Inflammatory macrophage treated with lipopolysaccharide for 4 hours (primary cell): ENCODE measurements around the gene WDR18.
"Not testable (repeated sequence)": the region's sequence is repeated elsewhere in the genome, so short reads cannot be mapped to it uniquely, and the experiment has no call there.

Source experiments
- DNase-seq: peaks from one replicate; pipeline ENCODE4 v3.0.0-alpha.2; 2020

Gene WDR18

DNA sequence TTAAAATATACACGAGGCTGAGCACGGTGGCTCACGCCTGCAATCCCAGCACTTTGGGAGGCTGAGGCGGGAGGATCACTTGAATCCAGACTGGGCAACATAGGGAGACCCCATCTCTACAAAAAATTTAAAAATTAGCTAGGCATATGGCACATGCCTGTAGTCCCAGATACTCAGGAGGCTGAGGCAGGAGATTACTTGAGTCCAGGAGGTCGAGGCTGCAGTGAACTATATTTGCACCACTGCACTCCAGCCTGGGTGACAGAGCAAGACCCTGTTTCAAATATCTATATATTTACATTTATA, 39.7 kb downstream of the WDR18 start:
- DNase-seq, result not testable (repeated sequence)

DNA sequence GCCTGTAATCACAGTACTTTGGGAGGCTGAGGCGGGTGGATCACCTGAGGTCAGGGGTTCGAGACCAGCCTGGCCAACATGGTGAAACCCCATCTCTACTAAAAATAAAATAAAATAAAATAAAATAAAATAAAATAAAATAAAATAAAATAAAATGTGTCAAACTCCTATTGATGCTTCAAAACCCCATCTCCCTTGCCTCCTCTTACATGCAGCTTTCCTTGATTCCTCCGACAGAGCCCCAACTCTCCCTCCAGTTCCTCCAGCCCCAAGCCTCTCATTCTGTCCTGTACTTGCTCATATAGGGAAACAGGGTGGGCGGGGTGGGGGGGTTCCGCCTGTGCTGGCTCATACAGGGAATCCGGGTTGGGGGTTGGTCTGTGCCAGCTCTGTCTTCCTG, 40.9 kb downstream of the WDR18 start:
- DNase-seq, result not testable (repeated sequence)

DNA sequence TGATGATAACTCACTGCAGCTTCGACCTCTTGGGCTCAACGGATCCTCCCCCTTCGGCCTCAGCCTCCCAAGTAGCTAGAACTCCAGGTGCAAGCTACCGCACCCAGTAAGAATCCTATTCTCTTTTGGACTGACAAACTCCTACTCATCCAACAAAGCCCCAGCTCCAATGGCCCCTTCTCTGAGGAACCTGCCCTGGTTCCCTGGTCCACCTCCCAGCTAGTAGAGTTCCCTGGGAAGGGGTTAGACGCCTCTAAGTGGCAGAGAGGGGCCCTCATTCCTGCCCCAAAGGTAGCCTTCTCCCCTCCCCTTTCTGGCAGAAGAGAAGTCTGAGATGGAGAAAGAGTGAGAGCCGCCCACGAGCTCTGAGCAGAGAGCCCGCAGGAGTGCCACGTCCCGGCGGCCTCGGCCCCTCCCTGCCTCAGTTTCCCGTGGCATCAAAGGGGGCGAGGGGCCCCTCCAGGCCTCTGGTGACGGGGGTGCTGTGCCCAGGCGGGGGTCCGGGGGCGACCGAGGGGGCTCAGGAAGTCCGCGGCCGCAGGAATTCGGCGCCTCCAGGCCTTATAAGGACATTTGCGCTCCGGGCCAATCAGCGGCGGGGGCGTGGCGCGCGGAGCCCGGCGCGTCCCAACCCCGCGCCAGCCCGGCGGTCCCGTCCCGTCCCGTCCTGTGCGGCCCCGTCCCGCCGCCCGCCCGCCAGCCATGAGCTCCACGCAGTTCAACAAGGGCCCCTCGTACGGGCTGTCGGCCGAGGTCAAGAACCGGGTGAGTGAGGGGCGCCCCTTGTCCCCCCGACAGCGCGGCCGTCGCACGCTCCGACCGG, 42.0 kb downstream of the WDR18 start, which contains the start of gene CNN2:
TSS of gene CNN2 (plus strand) at position 649 of the 823 bp plus-strand sequence. CDS start at position 703, 54 bp downstream.
- peak; percentile 76 for DNase-seq

DNA sequence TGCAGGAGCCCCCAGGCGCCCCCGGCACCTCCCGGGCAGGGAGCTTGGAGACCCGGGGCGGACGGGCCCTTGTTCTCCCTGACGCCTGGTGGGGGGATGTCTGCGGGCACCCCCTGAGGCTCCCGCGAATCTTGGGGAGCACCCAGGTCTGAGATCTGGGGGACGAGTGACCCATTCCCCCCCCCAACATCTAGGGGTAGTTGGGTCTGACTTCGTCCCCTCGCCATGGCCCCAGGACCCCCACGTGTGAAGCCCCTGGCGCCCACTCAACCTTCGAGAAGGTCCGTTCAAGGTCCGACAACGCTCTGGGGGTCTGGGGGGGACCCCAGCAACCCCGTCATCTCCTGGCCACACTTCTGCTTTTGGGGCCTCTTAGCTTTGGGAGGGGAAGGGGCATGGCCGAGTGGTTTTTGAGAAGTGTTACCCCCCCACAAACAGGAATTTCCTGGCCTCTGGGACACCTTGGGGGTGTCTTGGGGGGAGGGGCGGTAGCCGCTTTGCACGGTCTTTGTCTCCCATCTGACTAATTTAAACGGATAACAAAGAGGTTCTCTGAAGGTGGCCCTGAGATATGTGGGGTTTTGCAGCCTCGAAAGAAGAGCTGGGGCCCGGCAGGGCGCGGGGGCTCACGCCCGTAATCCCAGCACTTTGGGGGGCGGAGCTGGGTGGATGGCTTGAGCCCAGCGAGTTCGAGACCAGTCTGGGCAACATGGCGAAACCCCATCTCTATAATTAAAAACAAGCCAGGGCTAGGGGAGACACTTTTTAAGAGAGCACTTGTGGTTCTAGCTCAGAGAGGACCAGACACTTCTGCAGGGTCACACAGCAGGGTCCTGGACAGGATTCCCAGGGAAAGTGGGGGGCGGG, 42.9 kb downstream of the WDR18 start:
- DNase-seq, result peak; percentile 11

DNA sequence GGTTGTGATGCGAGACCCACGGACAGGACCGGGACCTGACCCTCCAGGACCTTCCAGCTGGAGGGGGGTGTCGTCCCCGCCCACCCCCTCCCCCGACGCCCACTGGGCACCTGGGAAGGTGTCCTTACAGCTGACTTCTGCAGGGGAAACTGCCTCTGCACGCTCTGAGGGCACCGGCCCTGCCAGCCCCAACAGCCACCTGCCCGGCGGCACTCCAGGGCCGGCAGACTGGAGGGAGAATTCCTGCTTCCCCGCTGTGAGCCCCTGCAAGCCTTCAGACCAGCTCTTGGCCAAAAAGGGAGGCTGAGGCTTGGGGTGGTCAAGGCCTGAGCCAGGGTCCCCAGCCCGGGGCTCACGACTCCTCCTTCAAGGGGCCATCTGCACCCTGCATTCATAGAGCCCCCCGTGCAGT, 43.5 kb downstream of the WDR18 start:
- no peak for DNase-seq

DNA sequence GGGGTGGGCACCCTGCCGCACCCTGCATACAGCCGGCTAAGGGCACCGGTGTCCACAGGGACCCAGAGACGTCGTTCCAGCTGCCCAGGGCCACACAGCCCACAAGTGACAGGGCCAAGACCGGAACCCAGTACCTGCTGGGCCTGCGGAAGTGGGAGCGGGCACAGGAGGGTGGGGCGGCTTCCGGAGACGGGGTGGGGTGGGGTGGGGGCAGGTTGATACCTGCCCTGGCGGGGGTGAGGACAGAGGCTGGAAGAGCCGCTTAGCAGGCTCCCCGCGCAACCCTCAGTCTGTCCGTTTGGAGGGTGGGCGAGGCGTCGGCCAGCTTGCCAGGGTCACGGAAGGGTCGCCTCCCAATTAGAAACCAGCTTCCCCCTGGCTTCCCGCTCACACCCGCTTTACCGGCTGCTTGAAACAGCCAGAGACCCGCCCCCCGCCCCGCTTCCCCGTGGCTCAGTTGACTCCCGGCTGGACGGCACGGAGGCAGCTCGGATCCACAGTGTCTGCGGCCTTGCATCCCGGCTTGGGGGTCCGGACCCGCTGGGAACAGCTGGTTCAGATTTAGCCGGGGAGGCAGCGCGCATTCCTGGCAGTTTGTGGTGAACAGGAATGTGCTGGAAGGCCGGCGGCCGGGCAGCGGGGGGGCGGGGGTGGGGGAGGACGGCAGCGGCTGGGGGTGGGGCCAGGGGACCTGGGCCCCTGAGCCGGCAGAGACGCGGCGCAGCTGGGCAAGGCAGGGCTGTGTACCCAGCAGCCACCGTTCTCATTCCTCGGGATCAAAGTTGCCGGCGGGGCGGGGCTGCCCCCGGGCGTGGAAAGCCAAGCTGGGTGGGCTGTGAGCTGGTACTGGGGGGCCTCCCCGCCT, 44.1 kb downstream of the WDR18 start:
- DNase-seq, result peak; percentile 13

DNA sequence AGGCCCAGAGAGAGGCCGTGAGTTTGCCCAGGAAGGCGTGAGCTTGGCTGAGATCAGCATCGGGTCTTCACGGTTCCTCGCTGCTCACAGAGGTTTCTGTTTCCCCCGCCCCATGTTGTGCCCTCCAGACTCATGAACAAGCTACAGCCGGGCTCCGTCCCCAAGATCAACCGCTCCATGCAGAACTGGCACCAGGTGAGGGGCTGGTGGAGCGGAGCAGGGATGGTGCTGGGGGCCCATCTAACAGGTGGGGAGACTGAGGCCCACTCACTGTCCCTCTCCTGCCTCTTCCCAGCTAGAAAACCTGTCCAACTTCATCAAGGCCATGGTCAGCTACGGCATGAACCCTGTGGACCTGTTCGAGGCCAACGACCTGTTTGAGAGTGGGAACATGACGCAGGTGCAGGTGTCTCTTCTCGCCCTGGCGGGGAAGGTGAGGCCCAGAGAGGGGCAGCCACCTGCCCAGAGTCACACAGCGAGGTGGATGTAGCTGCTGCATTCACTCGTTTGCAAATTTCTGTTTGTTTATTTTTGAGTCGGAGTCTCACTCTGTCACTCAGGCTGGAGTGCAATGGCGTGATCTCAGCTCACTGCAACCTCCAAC, 48.2 kb downstream of the WDR18 start:
- no peak for DNase-seq

DNA sequence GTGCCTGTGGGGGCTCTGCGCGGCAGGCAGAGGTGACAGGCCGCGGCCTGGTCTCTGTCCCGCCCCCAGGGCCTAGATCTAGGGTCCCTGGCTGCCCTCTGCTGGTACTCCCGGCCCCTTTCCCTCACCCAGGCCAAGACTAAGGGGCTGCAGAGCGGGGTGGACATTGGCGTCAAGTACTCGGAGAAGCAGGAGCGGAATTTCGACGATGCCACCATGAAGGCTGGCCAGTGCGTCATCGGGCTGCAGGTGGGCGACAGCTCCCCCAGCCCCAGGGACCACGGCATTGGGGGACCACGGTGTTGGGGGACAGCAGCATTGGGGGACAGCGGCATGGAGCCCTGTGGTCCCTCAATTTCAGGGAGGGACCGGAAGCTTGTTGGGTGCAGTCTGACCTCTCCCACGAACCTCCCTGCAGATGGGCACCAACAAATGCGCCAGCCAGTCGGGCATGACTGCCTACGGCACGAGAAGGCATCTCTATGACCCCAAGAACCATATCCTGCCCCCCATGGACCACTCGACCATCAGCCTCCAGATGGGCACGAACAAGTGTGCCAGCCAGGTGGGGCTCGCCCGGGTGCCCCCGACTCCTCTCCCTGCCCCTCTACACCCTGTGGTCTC, 52.0 kb downstream of the WDR18 start:
- DNase-seq, result no peak

DNA sequence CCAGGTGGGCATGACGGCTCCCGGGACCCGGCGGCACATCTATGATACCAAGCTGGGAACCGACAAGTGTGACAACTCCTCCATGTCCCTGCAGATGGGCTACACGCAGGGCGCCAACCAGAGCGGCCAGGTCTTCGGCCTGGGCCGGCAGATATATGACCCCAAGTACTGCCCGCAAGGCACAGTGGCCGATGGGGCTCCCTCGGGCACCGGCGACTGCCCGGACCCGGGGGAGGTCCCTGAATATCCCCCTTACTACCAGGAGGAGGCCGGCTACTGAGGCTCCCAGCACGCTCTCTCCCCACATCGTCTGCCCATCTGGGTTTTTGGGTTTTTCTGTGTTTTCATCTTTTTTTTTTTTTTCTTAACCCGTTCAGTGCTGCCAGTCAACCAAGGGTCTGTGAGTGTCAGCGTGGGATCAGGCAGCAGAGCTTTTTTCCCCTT, 53.5 kb downstream of the WDR18 start:
- DNase-seq, result no peak

DNA sequence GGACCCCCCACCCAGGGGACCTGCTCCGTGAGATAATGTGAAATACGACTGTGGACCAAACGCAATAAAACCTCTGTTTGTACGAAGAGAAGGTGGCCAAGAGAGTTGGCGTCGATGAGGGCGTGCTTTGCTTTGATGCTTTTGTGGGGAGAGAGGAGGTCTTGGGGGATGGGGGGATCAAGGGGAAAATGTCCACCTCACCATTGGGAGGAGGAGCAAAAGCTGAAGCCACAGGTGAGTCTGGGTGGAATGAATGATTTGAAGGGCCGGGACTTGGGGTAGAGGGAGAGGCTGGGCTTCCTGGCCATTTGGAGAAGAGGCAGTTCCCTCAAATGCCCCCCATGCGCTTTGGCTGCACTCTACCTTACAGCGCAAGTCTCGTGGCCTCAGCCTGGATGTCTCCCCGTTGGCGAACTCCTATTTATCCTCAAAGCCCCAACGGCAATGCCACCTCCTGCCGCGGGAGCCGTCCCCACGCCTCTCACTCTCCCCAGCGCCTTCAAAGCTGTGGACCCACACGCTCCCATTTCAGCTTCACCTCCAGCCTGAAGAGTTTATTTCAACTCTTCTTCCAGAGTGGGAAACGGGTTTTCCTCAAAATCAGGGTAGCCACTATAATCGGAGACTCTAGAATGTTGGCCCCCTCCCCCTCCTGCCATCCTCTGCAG, 55.0 kb downstream of the WDR18 start:
- no peak for DNase-seq

DNA sequence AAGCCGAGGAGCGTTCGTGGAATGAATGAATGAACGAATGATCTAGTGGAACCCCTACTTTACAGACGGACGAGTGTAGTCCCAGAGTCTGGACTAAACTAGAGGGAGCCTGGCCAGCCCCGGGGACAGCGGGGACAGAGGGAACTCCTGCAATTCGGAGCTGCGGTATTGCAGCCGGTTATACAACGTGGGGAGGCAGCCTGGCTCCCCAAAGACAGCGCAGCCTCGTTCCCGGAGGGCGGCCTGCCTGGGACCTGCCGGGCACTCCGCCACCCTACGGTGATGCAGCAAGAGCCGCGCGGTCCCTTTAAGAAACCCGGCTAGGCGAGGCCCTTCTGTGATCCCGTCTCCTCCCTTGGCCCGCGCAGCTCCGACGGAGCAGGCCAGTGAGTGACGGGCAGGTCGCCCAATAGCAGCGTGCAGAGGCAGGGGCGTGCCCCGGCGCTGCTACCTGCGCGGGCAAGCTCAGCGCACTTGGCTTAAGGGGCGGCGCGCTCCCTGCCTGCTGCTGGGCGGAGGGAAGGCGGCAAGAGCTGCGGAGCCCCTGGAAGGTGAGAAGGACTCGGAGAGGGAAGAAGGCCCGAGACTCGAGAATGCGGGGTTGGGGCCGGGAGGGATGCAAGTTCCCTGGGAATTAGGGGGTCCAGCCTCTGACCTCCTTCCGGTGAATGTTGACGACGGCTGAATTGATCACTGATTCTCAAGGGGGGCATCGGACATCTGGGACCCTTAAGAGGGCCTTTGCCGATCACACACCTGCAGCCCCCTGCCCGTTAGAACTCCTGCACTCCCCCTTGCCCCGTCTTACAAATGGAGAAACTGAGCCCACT, 55.7 kb downstream of the WDR18 start, which contains the start of gene ABCA7:
TSS of gene ABCA7 (plus strand) at position 462 of the 830 bp plus-strand sequence. CDS start 1,255 bp downstream, outside the sequence.
- DNase-seq, result peak; percentile 97

DNA sequence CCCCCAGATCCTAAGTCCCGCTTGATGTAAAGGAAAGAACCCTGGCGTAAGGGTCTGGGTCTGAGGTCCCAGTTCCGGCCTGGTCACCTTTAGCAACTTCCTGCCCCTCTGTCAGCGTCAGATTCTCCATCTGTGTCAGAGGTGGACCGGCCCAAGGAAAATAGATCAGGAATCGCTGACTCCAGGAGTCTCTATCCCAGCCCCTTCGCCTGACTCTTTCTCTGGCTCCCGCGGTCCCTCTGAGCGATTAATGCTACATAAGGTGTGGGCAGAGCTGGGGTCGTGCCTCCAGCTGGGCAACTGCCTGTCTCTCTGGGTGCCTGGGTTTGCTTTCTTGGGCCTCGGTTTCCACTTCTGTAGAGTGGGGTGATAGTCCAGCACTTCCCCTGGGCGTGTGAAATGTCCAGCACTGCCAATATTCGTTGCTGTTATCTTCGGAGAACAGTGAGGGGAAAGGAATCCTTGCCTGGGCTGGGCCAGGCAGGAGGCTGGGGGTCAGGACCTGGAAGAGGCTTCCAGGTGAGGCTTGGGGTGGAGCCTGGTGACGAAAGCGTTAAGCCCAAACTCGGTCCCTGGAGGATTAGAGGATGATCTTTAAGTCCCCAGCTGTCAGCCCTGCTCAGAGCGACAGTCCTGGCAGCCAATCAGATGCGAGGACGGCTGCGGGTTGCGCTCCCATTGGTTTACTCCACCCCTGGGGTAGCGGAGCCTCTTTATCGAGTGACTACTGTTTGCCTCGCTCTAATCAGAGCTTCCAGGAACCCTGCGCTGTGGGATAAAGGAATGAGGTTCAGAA, 56.5 kb downstream of the WDR18 start:
- DNase-seq, result peak; percentile 91

DNA sequence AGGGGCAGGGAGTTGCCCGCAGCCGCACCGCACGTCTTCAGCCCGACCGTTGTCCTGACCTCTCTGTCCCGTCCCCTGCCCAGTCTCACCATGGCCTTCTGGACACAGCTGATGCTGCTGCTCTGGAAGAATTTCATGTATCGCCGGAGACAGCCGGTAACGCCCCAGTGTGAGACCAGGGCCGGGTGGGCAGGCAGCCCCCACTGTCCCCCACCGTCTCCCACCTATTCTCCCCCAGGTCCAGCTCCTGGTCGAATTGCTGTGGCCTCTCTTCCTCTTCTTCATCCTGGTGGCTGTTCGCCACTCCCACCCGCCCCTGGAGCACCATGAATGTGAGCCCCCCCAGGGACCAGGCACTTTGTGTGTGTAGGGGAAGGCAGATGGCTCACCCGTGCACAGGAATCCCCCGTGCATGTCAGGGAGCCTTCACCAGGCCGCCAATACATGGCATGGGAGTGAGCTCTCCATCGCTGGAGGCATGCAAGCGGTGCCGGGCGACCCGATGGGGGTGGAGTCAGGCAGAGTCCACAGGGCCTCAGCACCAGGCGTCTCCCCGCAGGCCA, 57.2 kb downstream of the WDR18 start:
- DNase-seq, result no peak

DNA sequence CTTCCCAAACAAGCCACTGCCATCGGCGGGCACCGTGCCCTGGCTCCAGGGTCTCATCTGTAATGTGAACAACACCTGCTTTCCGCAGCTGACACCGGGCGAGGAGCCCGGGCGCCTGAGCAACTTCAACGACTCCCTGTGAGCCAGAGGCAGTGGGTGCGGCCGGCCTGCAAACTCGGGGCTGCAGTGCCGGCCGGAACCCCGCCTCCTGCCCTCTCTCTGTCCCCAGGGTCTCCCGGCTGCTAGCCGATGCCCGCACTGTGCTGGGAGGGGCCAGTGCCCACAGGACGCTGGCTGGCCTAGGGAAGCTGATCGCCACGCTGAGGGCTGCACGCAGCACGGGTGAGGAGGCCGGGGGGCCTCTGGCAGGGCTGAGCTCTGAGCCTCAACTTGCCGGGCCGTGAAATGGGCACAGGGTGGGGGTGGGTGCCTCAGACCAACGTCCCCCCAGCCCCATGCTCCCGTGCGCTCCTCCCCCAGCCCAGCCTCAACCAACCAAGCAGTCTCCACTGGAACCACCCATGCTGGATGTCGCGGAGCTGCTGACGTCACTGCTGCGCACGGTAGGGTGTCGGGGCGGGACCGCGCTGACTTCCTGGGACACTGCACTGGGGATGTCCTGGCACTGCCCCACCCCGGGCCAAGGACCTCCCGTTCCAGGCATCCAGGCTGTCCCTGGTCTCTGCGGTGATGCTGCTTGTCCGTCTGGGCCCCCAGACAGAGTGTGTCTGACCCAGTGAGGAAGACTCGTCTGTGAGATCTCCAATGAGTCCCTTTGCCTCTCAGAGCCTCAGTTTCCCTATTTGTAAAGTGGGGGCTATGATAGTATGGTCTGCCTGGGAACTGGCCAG, 57.9 kb downstream of the WDR18 start:
- DNase-seq, result no peak

DNA sequence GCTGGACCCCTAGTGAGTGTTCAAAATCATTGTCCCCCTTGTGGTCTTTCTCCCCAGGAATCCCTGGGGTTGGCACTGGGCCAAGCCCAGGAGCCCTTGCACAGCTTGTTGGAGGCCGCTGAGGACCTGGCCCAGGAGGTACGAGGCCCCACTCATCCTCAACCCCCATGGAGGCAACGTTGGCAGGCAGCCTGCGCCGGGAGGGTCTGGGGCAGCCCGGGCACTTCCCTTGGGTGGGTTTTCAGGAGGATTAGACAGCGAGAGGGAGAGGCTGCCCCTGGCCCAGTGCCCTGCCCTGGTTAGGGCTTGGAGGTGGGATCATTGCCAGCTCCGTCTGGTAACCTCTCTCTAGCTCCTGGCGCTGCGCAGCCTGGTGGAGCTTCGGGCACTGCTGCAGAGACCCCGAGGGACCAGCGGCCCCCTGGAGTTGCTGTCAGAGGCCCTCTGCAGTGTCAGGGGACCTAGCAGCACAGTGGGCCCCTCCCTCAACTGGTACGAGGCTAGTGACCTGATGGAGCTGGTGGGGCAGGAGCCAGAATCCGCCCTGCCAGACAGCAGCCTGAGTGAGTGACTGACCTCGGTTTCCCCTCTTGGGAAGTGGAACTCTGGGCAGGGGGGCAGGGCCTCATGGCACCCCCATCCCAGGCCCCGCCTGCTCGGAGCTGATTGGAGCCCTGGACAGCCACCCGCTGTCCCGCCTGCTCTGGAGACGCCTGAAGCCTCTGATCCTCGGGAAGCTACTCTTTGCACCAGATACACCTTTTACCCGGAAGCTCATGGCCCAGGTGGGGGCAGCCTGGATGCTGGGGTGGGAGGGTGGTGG, 58.8 kb downstream of the WDR18 start:
- no peak for DNase-seq
